GM19328 (cell line): ENCODE results near the gene ZMYND11.
"Not testable (repeated sequence)": the region's sequence is repeated elsewhere in the genome, so short reads cannot be mapped to it uniquely, and the experiment has no call there.

ENCODE experiments used
- ATAC-seq: cut with Tn5 transposase; IDR thresholded peaks from one replicate; pipeline ENCODE4 v1.9.1; 2021; ENCODE audit warnings: mild to moderate bottlenecking, moderate library complexity; ENCODE audit not compliant: unreplicated experiment

The ZMYND11 gene

DNA sequence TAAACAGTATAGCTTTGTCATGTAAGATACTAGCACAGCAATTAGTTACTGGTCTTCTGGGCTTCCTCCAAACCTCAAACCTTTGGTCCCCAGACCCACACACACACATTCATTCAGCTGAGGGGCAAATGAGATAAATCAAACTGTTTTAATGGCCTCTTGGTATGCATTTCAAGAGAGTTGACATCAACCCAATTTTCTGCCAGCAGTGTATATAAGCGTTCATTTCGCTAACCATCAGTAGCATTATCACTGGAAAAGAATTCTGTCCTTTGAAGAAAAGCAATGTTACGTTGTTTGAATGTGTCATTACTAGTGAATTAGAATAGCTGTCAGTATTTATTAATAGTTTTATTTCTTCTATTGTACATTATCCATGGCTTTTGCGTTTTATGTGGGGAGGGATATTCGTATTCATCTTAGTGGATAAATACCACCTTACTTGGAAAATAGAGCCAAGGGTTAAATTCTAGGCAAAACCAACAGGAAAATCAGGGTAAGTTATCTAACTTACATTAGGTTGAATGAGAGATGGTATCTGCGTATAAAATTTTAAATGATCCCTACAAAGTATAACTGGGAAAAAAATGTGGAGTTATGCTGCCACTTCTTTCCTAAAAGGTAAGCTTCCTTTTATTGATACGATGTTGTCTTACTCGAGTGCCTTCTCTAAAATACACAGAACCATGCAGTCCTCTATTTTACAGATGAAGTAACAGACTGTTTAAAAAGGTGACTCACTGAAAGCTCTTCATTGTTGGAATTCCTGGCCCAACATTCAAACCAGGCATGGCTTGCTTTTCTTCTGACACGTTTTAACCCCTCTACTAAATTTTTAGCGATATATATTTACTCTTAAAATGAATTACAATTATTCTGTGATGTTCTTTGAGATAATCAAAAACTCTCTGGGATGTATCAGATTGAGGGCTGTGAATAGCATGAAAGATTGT, 2.0 kb upstream of the ZMYND11 start:
- no peak for ATAC-seq

DNA sequence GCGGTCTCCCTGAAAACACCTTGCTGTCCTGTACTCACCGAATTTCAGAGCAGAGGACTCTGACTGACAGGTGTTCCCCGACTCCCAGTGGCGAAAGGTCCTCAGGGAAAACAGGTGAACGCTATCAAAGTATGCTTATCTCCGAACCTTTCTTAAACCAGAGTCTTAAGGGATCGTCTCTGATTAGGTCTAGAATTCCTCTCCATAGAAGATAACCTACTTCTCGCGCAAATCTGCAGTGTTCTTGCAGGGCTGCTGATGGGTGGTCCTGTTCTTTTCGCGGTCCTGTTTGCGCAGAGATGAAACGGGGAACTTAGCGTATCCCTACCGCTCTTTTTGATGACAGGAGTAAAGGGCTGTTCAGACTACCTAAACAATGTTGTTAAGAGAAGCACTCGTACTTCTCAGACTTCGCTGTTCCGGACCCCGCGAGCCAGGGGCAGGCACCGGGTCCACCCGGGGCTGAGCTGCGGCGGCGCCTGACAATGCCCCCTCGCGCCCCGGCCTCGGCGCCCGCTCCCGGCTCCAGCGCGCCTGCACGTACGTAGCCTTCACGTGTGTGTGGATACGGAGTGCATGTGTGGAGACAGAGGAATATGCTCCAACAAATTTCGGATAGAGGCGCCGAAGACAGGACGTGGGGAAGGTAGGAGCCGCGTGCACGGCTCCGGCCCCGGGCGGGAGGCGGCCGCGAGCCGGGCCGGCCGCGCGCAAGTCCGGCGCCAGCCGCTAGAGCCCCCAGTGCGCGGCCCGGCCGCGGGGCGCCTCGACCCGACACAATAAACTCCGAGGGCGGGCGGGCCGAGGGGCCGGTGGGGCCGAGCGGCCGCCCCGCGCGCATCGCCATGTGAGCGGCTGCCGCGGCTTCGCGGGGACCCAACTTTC, 766 bp upstream of the ZMYND11 start:
- peak; percentile 41 for ATAC-seq

- peak; percentile 27 for ATAC-seq
Observed at GRCh38 chr10:135601-136464, 578 bp downstream of the ZMYND11 start.

GRCh38 chr10:136465-136762, 1.2 kb downstream of the ZMYND11 start:
- ATAC-seq: peak; percentile 12

- ATAC-seq: no peak
Observed at GRCh38 chr10:137031-137430, 1.8 kb downstream of the ZMYND11 start.

- ATAC-seq: no peak
Observed at GRCh38 chr10:137606-138005, 2.4 kb downstream of the ZMYND11 start.

GRCh38 chr10:142371-142770, 7.1 kb downstream of the ZMYND11 start:
- ATAC-seq: no peak

GRCh38 chr10:152915-153314, 17.7 kb downstream of the ZMYND11 start:
- no peak for ATAC-seq

DNA sequence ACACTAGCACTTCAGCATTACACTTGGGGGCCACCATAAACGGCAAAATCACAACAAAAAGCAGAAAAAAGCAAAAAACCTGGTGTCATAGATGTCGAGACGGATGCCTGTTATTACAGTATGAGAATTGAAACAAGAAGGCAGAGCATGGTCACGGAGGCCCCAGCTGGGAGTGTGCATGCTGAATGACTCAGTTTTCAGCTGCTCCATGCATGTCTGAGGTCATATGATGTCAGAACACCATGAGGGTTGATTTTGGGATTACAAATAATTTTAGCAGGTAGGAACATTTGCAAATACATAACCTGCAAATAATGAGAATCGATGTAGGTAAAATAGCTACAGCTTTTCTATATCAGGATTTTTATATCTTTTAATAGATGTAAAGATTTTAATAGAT, 19.1 kb downstream of the ZMYND11 start:
- ATAC-seq: no peak

GRCh38 chr10:167383-167782, 32.1 kb downstream of the ZMYND11 start:
- ATAC-seq: no peak

DNA sequence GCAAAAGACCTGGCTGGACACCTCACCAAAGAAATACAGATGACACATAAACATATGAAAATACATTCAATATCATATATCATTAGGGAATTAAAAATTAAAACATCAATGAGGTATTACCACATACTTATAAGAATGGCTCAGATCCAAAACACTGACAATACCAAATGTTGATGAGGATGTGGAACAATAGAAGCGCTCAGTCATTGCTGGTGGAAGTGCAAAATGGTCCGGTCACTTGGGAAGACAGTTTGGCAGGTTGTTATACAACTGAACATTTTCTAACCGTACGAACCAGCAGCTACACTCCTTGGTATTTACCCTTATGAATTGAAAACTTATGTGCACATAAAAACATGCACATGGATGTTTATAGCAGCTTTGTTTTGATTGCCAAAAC, 38.5 kb downstream of the ZMYND11 start:
- no peak for ATAC-seq

GRCh38 chr10:176677-177076, 41.4 kb downstream of the ZMYND11 start:
- no peak for ATAC-seq

DNA sequence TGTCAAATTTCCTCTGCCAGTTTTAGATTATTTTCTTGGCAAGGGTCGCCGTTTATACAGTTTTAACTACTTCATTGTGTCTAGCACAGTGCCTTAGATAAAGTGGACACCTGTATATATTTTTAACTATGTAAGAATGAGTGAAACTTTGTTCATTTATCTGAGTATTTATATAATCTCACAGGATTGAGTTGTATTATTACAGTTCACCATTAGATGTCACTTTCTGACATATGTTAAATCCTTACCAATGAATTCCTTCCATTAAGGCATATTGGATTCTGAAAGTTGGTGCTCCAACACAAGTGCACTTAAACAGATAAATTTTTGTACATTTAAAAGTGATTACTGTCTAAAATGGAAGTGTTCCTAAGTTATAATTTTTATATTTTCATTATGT, 43.0 kb downstream of the ZMYND11 start:
- ATAC-seq: no peak

DNA sequence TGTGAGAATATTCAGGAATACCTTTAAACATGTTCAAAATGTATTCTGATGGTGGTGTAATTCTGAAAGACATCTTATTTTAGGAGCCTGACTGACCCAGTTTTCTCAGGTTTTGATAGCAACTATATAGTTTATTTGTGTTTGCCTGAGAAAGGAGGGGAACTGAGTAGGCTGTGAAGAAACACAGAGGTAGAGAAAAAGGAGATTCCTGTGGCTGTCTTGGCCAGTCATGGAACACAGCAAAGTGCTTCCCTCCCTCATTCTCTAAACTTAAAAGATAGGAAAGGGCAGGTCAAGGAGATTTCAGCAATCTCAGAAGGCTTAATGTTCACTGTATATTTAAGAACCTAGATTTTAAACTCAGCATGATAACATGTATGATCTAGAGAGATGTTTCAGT, 43.5 kb downstream of the ZMYND11 start:
- ATAC-seq: no peak

DNA sequence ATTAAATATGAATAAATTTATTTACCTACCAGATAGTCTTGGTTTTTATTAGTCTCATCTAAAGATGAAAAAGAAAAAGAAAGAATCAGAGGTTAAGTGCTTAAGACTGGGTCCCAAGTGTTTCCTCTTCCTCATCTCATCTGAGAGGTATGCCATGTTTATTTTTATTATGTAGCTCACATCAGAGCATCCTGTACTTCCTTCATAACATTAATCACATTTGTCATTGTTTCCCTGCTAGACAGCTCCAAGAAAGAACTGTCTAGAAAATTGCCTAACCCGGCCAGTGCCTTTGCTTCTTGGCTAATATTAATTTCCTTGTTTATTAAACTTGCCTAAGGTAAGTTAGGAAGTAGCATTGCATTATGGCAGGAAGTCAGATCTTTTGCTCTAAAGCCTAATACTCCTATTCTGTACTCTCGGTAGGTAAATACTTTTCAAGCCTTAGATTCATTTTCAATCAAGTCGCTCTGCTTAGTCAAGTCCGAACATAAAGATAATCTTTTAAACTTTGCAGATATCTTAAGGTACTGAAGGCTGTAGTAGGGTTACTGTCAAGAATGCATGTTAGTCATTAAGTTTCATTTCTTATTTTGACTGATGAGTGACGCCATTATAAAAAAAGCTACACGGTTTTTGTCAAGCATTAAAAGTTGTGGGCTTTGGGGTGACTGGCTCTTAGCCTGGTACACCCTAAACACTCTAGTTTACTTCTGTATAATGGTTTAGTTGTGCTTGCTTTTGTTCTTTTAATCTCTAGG, 47.4 kb downstream of the ZMYND11 start:
- no peak for ATAC-seq

DNA sequence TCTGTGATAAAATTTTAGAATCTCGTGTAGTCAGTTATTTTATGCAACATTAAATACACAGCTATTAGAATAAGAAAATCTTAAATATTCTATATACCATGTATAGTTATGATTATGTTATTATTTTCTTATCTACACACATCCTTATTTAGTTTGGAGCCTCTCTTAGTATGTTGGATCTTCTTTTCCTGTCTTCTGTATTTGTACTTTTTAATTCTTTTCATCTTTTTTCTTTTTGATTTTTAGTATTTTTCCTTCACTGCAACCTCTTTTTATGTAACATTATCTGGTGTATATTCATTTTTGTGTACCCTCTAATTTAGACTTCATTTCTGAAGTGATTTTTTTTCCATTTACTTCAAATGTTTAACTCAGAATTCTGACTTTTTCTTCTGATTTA, 48.9 kb downstream of the ZMYND11 start:
- no peak for ATAC-seq

DNA sequence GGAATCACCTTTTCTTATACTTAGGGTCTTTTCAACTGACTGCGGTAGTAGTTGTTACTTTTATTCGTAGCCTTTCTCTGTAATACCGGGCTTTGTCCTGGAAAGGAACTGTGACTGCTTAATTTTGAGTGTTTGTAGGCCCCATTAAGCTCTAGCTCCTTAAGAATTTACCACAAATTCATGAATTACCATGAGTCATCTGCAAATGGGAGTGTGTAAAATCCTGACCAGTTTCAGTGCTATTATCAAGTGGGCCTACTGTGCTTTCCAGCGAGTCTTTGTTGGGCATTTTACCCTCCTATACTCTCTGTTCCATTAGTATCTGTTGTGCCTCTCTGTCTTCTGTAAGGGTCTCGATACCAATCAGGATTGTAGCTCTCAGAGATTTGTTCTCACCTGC, 49.7 kb downstream of the ZMYND11 start:
- ATAC-seq: no peak

- not testable (repeated sequence) for ATAC-seq
Observed at GRCh38 chr10:185571-185970, 50.3 kb downstream of the ZMYND11 start.

DNA sequence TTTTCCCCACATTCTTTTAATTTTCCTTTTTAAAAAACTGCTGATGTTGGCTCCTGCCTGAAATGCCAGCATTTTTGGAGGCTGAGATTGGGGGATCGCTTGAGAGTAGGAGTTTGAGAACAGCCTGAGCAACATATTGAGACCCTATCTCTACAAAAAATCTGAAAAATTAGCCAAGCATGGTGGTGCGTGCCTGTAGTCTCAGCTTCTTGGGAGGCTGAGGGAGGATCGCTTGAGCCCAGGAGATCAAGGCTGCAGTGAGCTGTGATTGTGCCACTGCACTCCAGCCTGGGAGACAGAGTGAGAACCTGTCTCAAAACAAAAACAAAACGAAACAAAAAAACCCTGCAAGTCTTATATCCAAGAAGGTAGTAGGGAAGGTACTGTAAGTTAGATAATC, 51.7 kb downstream of the ZMYND11 start:
- no peak for ATAC-seq

GRCh38 chr10:188546-188945, 53.3 kb downstream of the ZMYND11 start:
- ATAC-seq: no peak
